Neutrophil (primary cell): Measurements from ENCODE around the gene IPCEF1.
A peak's percentile ranks its signal among the peaks of the same experiment; 100 is the strongest.

ENCODE experiments used
- H3K27ac ChIP-seq: fragments of 200-600 bp; sonication (generic); 2 replicates; pipeline ENCODE4 v1.5.1; 2016; ENCODE audit warnings: mild to moderate bottlenecking, moderate library complexity
- H3K27me3 ChIP-seq: fragments of 200-600 bp; sonication (generic); 2 replicates; pipeline ENCODE4 v1.6.0; 2016; ENCODE audit warnings: mild to moderate bottlenecking
- H3K36me3 ChIP-seq: fragments of 200-600 bp; sonication (generic); 2 replicates; pipeline ENCODE4 v1.5.1; 2017
- H3K4me1 ChIP-seq, 2 experiments: fragments of 200-600 bp in 1 of 2; sonication (generic) in 1 of 2; 1 replicate in 1 of 2; 2 replicates in 1 of 2; pipeline versions ENCODE4 v1.5.1 to v1.6.1; 2013 to 2016; ENCODE audit warnings: low read depth in 1 of 2, low read length in 1 of 2, mild to moderate bottlenecking in 1 of 2, moderate library complexity in 1 of 2; ENCODE audit not compliant: control insufficient read depth in 1 of 2, insufficient read depth in 1 of 2
- H3K4me3 ChIP-seq, 2 experiments: fragments of 200-600 bp in 1 of 2; sonication (generic) in 1 of 2; 1 replicate in 1 of 2; 2 replicates in 1 of 2; pipeline ENCODE4 v1.5.1; 2013 to 2016; ENCODE audit warnings: low read depth in 1 of 2, low read length in 1 of 2, mild to moderate bottlenecking in 1 of 2, moderate library complexity in 1 of 2
- H3K9me3 ChIP-seq: fragments of 200-600 bp; sonication (generic); 2 replicates; pipeline ENCODE4 v1.5.1; 2016
- CTCF ChIP-seq: fragments of 200-600 bp; sonication (generic); IDR thresholded peaks from 2 replicates; pipeline ENCODE4 v1.5.1; 2016; ENCODE audit warnings: antibody characterized with exemption

IPCEF1 gene

GRCh38 chr6:154284313-154284853, 72.2 kb downstream of the IPCEF1 start:
- TF ChIP-seq CTCF: no peak
- Histone ChIP-seq H3K27me3 (no peaks in the 10 kb centered on the region), H3K9me3 (no peaks in the 10 kb centered on the region), H3K4me3 (no peak overlapping the region), H3K27ac (no peak overlapping the region), H3K36me3 (peaks cover 44% of the 10 kb centered on the region), H3K4me1 (no peaks in the 10 kb centered on the region)

- Histone ChIP-seq H3K27me3 (no peaks in the 10 kb centered on the region), H3K36me3 (peaks cover 28% of the 10 kb centered on the region), H3K9me3 (no peaks in the 10 kb centered on the region), H3K4me3 (no peak overlapping the region), H3K4me1 (no peaks in the 10 kb centered on the region), H3K27ac (peak overlapping the region; percentile 6)
- TF ChIP-seq CTCF: no peak
Observed at GRCh38 chr6:154280521-154280920, 76.1 kb downstream of the IPCEF1 start.

GRCh38 chr6:154277629-154278017, 79.0 kb downstream of the IPCEF1 start:
- Histone ChIP-seq H3K27me3 (no peaks in the 10 kb centered on the region), H3K36me3 (peaks cover 19% of the 10 kb centered on the region), H3K4me3 (no peak overlapping the region), H3K9me3 (no peaks in the 10 kb centered on the region), H3K27ac (peak overlapping the region; percentile 24), H3K4me1 (no peaks in the 10 kb centered on the region)
- no peak for TF ChIP-seq CTCF

- peak; percentile 13 for TF ChIP-seq CTCF
- Histone ChIP-seq H3K4me3 (no peak overlapping the region), H3K4me1 (no peaks in the 10 kb centered on the region), H3K27ac (peak overlapping the region; percentile 11), H3K36me3 (peaks cover 14% of the 10 kb centered on the region), H3K9me3 (no peaks in the 10 kb centered on the region), H3K27me3 (no peaks in the 10 kb centered on the region)
Observed at GRCh38 chr6:154276810-154277628, 79.6 kb downstream of the IPCEF1 start.

- no peak for TF ChIP-seq CTCF
- H3K4me3 ChIP-seq: no peak overlapping the region
- H3K36me3 ChIP-seq: peaks cover 9% of the 10 kb centered on the region
- peak overlapping the region; percentile 42 for H3K27ac ChIP-seq
- no peaks in the 10 kb centered on the region for H3K27me3 ChIP-seq
- H3K9me3 ChIP-seq: no peaks in the 10 kb centered on the region
- no peaks in the 10 kb centered on the region for H3K4me1 ChIP-seq
Observed at GRCh38 chr6:154274168-154274567, 82.4 kb downstream of the IPCEF1 start.
